GM12875 (cell line): ENCODE data around the gene WARS2.

Source experiments
- H3K4me3 ChIP-seq: one replicate; pipeline ENCODE4 v1.5.1; 2011; ENCODE audit warnings: low read depth, low read length, control low read depth
- TF ChIP-seq, protein P1 (sequence below): IDR thresholded peaks from 2 replicates; pipeline ENCODE4 v1.5.1; 2011; ENCODE audit warnings: low read depth, mild to moderate bottlenecking, control low read depth, inconsistent platforms, low read length, moderate library complexity, borderline replicate concordance; ENCODE audit not compliant: insufficient read depth

Gene WARS2

DNA sequence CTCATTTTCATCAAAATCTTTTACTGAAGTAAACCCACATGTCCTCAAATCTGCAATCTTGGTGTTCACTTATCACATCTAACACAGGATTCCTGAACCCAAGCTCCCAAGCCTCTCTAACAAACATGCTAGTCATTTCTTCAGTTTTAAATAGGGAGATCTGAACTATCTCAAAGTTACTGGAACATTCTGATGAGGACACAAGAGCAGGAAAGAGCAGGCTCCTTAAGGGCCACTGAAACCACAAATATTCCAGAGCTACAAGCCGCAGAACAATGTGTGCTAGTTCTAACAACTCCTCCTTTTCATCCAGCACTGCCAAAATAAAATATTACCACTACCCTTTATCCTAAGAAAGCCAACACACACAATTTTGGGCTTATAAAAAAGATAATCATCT is 38.9 kb downstream of the WARS2 start:
- TF ChIP-seq, protein P1, sequence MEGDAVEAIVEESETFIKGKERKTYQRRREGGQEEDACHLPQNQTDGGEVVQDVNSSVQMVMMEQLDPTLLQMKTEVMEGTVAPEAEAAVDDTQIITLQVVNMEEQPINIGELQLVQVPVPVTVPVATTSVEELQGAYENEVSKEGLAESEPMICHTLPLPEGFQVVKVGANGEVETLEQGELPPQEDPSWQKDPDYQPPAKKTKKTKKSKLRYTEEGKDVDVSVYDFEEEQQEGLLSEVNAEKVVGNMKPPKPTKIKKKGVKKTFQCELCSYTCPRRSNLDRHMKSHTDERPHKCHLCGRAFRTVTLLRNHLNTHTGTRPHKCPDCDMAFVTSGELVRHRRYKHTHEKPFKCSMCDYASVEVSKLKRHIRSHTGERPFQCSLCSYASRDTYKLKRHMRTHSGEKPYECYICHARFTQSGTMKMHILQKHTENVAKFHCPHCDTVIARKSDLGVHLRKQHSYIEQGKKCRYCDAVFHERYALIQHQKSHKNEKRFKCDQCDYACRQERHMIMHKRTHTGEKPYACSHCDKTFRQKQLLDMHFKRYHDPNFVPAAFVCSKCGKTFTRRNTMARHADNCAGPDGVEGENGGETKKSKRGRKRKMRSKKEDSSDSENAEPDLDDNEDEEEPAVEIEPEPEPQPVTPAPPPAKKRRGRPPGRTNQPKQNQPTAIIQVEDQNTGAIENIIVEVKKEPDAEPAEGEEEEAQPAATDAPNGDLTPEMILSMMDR: no peak
- H3K4me3 ChIP-seq: no peak overlapping the region

DNA sequence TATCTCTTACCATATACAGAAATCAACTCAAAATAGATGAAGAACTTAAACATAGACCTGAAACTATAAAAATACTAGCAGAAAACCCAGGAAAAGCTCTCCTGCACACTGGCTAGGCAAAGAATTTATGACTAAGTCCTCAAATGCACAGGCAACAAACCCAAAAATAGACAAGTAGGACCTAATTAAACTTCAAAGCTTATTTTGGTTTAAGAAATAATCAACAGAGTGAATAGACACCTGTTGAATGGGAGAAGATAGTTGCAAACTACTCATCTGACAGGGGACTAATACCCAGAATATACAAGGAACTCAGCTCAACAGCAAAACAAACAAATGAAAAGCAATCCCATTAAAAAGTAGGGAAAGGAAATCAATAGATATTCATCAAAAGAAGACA is 40.7 kb downstream of the WARS2 start:
- TF ChIP-seq, protein P1: no peak
- no peak overlapping the region for H3K4me3 ChIP-seq

DNA sequence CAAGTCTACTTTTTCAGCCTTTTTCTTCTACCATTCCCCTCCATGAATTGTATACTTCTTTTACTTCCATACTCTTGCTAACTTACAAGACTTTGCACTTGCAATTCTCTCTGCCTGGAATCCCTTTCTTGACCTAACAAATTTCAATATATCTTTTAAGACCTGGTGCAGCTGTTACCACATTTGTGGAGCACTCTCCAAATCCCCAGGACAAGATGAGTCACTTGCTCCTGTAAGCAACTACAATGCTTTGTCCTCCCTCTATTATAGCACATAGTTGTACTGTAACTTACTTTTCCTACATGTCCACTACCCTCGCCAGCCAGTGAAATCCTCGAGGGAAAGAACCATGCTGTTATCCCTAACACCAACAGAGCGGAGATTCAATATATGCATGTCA is 43.1 kb downstream of the WARS2 start:
- no peak overlapping the region for H3K4me3 ChIP-seq

DNA sequence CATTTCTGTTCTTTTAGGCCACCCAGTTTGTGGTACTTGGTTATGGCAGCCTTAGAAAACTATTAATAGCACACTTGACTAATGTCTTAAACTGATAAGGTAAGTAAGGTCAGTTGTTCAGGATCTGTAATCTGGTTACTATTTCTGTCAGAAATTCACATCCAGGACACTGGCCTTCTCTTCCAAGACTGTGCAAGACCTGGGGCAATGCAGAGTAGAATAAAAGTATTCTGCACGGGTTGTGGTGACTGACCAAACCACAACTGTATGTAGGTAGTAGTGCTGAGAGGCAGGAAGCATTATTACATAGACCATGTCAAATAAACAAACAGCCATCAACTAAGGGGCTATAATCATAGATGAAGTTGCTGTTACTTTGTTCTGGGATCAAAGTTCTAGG is 46.7 kb downstream of the WARS2 start:
- no peak overlapping the region for H3K4me3 ChIP-seq
- TF ChIP-seq, protein P1: no peak

More for the DNA sequence above, 43.1 kb downstream of the WARS2 start:
- TF ChIP-seq, protein P1: no peak

DNA sequence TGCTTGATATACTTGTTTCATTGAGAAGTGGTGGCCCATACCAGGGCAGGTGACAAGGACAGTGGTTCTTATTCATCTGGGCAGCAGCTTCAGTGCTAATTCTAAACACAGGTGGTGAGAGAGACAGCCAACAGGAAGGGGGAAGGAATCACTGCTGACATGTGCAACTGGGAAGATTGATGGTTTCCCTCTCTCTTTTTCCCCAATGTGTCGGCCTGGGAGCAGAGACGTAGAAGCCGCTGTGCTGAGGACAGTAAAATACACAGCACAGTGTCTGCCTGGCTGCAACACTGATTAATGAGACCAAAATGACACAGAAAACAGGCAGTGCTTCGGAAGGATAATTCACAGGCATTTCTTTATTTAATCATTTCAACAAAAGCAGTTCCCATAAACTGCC is 48.8 kb downstream of the WARS2 start:
- no peak overlapping the region for H3K4me3 ChIP-seq
- TF ChIP-seq, protein P1: no peak

DNA sequence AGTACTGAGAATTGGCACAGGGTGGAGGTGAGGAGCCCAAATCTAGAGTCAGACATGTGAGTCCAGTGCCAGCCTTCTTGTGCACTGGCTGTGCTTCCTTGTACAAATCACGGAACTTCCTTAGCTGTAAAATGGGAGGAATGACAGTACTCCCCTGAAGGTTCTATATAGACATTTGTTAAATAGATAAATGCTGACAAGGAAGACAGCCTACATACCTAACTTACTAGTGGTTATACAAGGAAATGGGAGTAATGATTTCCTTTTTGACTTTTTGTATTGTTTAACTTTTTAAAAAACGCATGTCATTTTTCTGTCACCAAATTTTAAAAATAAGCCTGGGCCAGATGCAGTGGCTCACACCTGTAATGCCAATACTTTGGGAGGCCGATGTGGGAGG is 50.2 kb downstream of the WARS2 start:
- H3K4me3 ChIP-seq: no peak overlapping the region
- TF ChIP-seq, protein P1: no peak

DNA sequence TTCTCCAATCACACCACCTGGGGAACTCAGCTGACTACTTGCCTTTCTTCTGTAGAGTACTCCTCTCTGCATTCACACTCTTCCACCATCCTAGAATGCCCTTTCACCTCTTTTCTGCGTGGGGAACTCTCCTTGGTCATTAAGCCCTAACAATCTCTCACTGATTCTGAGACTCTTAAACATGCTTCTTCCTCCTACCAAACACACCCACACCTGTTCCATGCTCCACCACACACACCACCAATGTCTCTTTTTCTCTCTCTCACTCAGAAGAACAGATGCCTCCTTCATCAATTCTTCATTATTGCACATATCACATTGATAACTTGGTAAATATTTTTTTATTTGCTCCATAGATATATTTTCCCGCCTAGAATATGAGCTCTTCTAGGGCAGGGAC is 53.6 kb downstream of the WARS2 start:
- H3K4me3 ChIP-seq: no peak overlapping the region
- TF ChIP-seq, protein P1: no peak
